ENCODE measurements around the gene FOXJ1.

Gene FOXJ1

DNA sequence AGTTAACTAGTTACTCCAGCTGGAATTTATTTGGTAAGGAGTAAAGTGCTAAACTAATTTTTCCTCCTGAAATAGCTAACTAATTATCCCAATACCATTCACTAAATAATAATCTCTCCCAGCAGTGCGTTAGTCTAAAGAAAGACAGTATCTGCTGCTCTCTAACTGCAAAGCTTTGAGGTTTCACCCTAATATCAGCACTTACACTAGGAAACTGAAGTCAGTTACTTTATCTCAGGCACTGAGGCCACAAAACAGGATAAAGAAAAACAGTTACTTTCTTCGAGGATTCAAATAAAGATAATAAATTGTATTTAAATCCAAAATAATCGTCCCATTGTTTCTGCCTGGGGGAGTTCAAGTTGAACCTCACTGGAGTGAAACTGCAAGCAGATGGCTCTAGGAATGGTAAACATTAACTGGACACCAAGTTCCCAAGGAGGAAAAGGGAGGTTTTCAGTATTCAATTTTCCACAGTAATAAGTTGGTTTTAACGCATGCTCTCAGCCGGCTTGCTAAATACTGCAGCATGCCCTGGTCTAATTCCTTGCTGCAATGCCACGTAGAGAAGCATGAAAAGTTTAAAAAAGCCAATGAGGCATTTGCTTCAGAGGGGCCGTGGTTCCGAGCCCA is 20.0 kb upstream of the FOXJ1 start:
- DNase-seq (ENCODE audit: low spot score) = no peak

DNA sequence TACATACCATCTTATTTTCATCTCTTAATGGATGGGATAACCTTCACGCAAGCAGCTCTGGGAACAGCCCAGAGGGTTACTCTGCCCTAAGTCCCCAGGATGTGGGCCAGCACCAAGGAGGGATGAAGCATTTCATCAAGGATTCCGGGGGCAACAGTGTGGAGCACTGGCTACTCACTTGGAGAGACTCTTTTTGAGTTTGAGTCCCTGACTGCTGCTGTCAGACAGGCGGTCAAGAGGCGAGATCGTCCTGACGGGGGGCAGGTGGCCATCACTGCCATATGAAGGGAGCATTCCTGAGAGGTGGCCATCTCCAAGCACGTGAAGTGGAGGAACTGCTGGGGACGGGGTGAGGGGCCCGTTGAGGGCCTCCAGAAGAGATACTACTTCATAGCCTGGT is 18.1 kb upstream of the FOXJ1 start:
- no peak for DNase-seq (ENCODE audit: low spot score)

DNA sequence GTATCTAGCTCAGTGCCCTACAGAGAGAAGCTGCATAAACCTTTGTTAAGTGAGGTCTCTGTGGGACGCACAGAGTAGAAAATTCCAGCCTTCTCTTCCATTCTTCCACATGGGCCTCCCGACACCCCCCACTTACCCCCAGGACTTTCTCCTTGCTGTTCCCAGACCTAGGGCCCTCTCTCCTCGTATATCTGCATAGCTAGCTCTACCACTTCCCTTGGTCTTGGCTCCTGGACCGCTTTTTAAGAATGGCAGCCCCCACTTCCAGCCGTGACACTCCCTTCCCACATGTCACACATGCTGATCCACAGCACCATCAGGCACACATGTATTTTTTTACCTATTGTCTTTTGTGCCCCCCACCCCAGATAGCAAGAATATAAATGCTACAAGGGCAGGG is 16.7 kb upstream of the FOXJ1 start:
- DNase-seq (ENCODE audit: low spot score) = no peak

GRCh38 chr17:76156662-76156991 is 15.6 kb upstream of the FOXJ1 start:
- DNase-seq (ENCODE audit: low spot score) = no peak

DNA sequence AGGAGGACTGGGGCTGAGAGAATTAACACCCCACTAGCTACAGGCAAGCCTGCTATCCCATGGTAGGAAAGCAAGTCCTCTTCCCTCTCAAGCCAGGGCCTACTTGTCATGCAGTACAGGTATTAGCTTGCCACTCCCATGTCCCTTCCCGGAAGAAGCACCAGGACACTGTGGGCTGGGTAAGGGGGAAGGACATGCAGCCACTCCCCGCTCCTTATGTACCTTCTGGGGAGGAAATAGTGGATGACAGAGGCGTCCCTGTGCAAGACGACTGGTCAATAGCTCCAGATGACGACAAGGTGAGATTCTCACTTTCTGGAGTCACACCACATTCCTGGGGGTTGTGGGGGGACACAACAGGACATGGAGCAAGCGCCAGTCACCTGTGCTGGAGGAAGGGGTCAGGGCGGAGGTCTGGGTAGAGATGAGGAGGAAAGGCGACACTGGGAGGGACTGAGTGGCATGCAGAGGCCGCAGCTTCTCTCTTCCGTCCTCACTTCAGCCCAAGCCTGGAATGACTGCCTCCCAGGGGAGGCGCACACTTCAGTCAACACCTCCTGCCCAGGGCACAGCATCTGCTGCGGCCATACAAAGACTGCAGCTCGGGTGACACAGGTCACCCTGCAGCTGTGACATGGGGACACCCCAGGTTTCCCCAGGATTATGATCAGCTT is 15.1 kb upstream of the FOXJ1 start:
- no peak for DNase-seq (ENCODE audit: low spot score)

DNA sequence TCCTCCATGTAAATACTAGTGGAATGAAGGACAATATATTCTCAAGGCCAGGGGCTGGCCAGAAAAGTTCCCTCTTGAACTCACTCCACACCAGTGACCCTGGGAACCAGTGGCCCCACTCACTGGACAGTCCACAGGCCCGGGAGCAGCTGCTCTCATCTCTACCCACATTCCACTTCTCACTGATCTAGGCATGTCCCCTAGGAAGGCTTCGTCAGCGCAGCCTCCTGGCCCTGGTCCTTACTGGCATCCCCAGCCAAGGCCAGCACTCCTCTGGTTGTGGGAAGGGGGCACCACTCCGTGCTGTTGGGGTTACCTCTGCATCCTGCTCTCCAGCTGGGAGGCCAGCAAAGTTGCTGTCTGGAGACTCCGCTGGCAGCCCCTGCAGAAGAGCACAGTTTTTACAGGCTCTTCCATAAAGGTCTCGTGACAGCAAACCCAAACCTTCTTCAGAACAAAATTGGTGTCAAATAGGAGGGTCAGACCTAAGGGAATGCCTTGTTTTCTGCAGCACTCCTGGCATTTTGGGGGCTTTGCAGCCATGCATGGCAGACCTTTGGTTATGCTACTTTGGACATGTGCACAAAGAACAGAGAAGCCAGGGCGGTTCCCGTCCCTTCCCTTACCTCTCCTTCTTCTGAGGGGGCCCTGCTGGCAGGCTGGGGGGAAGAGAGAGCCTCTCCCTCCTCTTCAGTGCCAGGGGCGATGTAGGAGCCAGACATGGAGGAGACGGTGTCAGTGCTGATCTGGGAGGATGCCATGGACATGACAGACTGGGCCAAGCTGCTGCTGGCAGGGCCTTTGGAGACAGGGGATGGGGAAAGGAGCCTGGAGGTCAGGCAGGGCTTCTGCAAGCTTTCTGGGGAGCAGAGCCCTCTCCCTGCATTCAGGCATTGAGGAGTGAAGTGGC is 14.1 kb upstream of the FOXJ1 start:
- DNase-seq (ENCODE audit: low spot score) = no peak

DNA sequence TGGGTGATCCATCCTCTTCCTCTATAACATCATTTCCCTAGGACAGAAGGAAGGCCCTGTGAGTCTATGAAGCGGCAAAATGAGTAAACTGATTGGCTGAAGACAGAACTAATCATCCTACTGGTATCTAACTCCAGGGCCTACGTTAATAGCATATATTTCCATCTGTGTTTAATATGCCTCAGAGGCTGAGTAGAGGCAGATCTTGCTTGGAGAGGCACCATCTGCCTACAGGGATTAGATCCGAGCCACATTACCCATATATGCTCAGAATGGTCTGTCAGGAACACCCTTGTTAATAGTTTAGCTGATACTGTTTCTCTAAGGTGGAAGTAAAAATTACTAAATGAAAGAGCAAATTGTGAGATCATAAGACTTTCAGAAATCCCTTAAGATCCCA is 13.2 kb upstream of the FOXJ1 start:
- no peak for DNase-seq (ENCODE audit: low spot score)

- no peak for DNase-seq (ENCODE audit: low spot score)
These were observed 12.6 kb upstream of the FOXJ1 start for GRCh38 chr17:76153640-76154039.

DNA sequence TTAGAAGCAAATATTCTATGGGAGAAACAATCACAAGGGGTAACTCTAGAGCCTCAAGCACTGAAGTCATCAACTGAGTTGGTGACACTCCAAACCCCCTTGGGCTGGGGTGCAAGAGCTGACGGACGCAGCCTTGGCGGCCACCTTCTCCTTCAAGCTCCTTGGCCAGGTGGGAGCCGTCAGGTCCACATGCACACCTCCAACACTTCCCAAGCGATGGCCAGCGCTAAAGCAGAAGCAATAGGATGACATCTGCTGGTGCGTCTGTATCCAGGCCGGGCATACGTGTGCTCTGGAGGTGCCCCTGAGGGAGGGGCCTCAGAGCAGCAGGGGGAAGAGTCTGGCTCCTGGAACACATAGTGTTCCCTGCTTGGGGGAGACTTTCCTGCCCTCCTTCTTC is 12.2 kb upstream of the FOXJ1 start:
- no peak for DNase-seq (ENCODE audit: low spot score)

DNA sequence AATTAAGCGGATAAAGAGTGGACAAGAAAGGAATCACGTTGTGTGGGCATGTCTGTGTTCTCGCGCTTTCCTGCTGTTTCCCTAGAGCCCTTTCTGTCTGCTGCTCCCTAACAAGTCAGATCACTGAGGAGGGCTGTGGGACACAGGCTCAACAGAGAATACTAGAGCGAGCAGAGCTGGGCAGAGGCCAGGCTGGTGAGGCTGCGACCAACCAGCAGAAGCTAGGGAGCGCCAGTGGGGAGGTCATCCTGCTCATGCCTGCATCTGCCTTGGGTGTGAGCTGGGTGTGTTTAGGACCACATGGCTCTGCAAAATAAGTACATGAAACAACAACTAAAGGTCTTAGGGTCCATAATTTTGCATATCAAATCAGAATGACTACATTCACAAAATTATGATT is 11.5 kb upstream of the FOXJ1 start:
- DNase-seq (ENCODE audit: low spot score) = no peak

GRCh38 chr17:76151896-76152454 is 10.9 kb upstream of the FOXJ1 start:
- no peak for DNase-seq (ENCODE audit: low spot score)

- DNase-seq (ENCODE audit: low spot score) = no peak
These were observed 9.9 kb upstream of the FOXJ1 start for GRCh38 chr17:76150712-76151622.

DNA sequence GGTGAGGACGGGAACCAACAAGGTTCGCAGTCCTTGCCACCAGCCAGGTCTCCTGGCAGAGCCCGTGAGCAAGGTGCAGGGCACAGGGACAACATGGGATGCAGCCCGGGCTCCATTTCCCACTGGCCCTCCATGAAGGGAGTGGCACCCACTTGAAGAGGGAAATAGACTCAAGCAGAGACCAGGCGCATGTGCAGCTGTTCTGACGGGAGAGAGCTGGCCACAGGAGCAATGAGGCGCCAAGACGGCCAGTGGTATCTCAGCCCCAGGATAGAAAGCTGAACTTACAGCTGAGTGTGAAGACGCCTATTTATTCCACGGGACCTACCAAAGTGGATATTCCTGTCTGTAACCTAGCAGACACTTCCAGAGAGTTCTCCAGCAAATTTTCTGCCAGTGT is 8.2 kb upstream of the FOXJ1 start:
- DNase-seq (ENCODE audit: low spot score) = no peak

- DNase-seq (ENCODE audit: low spot score) = no peak
These were observed 6.9 kb upstream of the FOXJ1 start for GRCh38 chr17:76148015-76148326.

- no peak for DNase-seq (ENCODE audit: low spot score)
These were observed 6.4 kb upstream of the FOXJ1 start for GRCh38 chr17:76147211-76148014.

GRCh38 chr17:76146053-76146851 is 5.2 kb upstream of the FOXJ1 start:
- no peak for DNase-seq (ENCODE audit: low spot score)

DNA sequence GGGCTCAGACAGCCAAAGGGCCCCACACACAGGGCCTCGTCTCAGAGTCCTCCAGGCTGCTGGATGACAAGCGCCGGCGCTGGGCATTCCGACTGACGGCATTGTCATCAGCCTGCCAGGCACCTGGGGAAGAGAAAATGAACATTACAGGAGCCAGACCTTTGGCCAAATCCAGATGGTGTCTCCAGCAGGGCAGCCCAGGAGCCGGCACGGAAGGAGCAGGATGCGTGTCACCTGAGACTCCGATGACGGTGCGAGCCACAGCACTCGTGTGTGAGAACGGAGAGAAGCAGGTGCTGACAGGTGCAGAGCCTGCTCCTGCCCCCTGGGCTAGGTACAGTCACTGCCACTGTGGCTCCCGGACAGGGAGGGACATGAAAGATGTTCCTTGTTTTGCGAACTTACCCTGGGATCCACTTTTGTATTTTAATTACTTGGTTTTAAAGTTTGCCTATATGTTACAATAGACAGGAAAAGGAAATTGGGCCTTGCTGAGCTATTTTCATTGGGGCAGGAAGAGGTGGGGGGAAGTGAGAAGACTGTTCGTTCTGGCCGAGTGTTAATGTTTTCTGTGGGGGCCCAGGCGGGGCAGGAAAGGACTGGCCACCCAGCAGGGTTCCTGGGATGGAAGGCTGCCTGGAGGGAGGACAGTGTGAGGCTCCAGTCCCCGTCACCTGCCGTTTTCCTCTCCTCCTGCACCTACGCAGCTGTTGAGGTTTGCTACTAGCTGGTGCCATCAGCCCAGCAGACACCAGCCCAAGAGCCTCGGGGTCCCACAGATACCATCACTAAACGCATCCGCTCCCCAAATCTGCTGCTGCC is 4.4 kb upstream of the FOXJ1 start:
- no peak for DNase-seq (ENCODE audit: low spot score)

GRCh38 chr17:76142585-76143041 is 1.6 kb upstream of the FOXJ1 start:
- no peak for DNase-seq (ENCODE audit: low spot score)

- no peak for DNase-seq (ENCODE audit: low spot score)
These were observed 1.1 kb upstream of the FOXJ1 start for GRCh38 chr17:76142039-76142584.

Measured in NAMALWA (cell line).